NCI-H69 (cell line): ENCODE data around the gene KCNJ5.
A peak's percentile ranks its signal among the peaks of the same experiment; 100 is the strongest.

Experiments used
- DNase-seq: peaks from one replicate; lab custom pipeline; 2025; lab: John Stamatoyannopoulos, UW

The KCNJ5 gene

GRCh38 chr11:128895526-128895925 lies 4.4 kb downstream of the KCNJ5 start:
- no peak for DNase-seq

- DNase-seq: peak; percentile 14
These were observed 5.2 kb downstream of the KCNJ5 start for GRCh38 chr11:128896356-128896755.

GRCh38 chr11:128897826-128898225 lies 6.7 kb downstream of the KCNJ5 start:
- no peak for DNase-seq

- DNase-seq: peak; percentile 22
These were observed 7.6 kb downstream of the KCNJ5 start for GRCh38 chr11:128898580-128899344.

- peak; percentile 53 for DNase-seq
These were observed 9.3 kb downstream of the KCNJ5 start for GRCh38 chr11:128900468-128900867.

- no peak for DNase-seq
These were observed 10.7 kb downstream of the KCNJ5 start for GRCh38 chr11:128901653-128902514.

- DNase-seq: no peak
These were observed 11.4 kb downstream of the KCNJ5 start for GRCh38 chr11:128902515-128903066.

- DNase-seq: peak; percentile 18
These were observed 12.3 kb downstream of the KCNJ5 start for GRCh38 chr11:128903248-128904061.

GRCh38 chr11:128904303-128904655 lies 13.1 kb downstream of the KCNJ5 start:
- DNase-seq: no peak

GRCh38 chr11:128904656-128905344 lies 13.6 kb downstream of the KCNJ5 start:
- peak; percentile 86 for DNase-seq

- peak; percentile 82 for DNase-seq
These were observed 14.4 kb downstream of the KCNJ5 start for GRCh38 chr11:128905345-128906184.

- DNase-seq: no peak
These were observed 15.3 kb downstream of the KCNJ5 start for GRCh38 chr11:128906185-128907050.

GRCh38 chr11:128907585-128907984 lies 16.4 kb downstream of the KCNJ5 start:
- DNase-seq: no peak

GRCh38 chr11:128908391-128909246 lies 17.5 kb downstream of the KCNJ5 start:
- DNase-seq: no peak

GRCh38 chr11:128909438-128910125 lies 18.4 kb downstream of the KCNJ5 start:
- no peak for DNase-seq

- DNase-seq: no peak
These were observed 19.4 kb downstream of the KCNJ5 start for GRCh38 chr11:128910576-128910975.

- no peak for DNase-seq
These were observed 20.1 kb downstream of the KCNJ5 start for GRCh38 chr11:128911239-128911638.

GRCh38 chr11:128911701-128912100 lies 20.5 kb downstream of the KCNJ5 start:
- no peak for DNase-seq
